Measurements from ENCODE around the gene EIF1. TPM values are rescaled to one million over a fixed set of nuclear protein-coding genes. Genes with fewer than 3 reads are reported as not detected.

The EIF1 gene
- total RNA-seq, 4 donors from 2014 or later: 172 to 458 (median 243) TPM

- Histone ChIP-seq H3K27ac (peak overlapping the region; percentile 34 to 79 (median 67)), H3K9me3 (no peaks in the 10 kb centered on the region), H3K4me3 (peak overlapping the region in 2 of 4 donors; percentile 27), H3K36me3 (no peaks in the 10 kb centered on the region), H3K4me1 (peaks cover 0 to 11% (median 3%) of the 10 kb centered on the region in 4 donors), H3K27me3 (no peaks in the 10 kb centered on the region)
- 28 to 33% methylated on average over 6 of the region's 6 CpGs for WGBS, 2 donors
- DNase-seq (ENCODE audit: low spot score in 2 of 2): no peak
- TF ChIP-seq, protein P1, sequence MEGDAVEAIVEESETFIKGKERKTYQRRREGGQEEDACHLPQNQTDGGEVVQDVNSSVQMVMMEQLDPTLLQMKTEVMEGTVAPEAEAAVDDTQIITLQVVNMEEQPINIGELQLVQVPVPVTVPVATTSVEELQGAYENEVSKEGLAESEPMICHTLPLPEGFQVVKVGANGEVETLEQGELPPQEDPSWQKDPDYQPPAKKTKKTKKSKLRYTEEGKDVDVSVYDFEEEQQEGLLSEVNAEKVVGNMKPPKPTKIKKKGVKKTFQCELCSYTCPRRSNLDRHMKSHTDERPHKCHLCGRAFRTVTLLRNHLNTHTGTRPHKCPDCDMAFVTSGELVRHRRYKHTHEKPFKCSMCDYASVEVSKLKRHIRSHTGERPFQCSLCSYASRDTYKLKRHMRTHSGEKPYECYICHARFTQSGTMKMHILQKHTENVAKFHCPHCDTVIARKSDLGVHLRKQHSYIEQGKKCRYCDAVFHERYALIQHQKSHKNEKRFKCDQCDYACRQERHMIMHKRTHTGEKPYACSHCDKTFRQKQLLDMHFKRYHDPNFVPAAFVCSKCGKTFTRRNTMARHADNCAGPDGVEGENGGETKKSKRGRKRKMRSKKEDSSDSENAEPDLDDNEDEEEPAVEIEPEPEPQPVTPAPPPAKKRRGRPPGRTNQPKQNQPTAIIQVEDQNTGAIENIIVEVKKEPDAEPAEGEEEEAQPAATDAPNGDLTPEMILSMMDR (IDR thresholded peaks at IDR 0.05): peak in 2 of 5 experiments; percentile 5 to 17
- no peak for TF ChIP-seq POLR2A (IDR thresholded peaks at IDR 0.05)
- TF ChIP-seq EP300 (IDR thresholded peaks at IDR 0.05): peak in 1 of 2 donors; percentile 43
Measured at GRCh38 chr17:41678907-41679739, 9.6 kb upstream of the EIF1 start.

GRCh38 chr17:41679740-41680425 lies 8.8 kb upstream of the EIF1 start:
- no peaks in the 10 kb centered on the region for H3K9me3 ChIP-seq
- 63 to 68% methylated on average over 5 of the region's 5 CpGs for WGBS, 2 donors
- no peak overlapping the region for H3K4me3 ChIP-seq
- DNase-seq (ENCODE audit: low spot score in 2 of 2): no peak
- TF ChIP-seq, protein P1 (IDR thresholded peaks at IDR 0.05): no peak
- TF ChIP-seq POLR2A (IDR thresholded peaks at IDR 0.05): no peak
- H3K27me3 ChIP-seq: no peaks in the 10 kb centered on the region
- no peaks in the 10 kb centered on the region for H3K36me3 ChIP-seq
- H3K27ac ChIP-seq: peak overlapping the region in 3 of 4 donors; percentile 67 to 79 (median 67)
- peaks cover 0 to 11% (median 3%) of the 10 kb centered on the region in 4 donors for H3K4me1 ChIP-seq

DNA sequence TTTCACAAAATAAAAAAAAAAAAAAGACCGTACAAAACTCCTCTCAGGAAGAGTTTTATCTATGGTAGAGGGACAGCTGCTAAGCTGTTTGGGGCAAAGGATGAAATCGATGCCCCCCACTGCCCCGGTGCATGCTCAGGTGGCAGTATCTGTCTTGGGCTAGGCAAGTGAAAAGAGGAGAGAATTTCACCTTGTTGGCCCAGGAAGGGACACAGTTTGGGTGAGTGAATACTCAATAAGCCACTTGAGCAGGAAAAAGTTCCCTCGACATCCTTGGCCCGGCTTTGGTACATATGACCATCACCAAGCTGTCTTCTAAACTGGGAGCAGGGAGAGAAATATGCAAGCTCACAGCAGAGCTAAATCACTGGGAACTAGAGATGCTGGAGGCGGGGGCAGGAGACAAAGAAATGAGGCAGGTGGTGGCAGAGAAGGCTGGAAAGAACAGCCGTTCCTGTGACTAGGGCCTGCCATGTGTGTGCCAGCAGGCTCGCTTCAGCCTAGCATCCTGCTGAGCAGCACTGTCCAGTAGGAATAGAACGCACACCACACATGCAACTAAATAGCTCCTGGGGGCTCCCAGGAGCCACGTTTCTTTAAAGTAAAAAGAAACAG lies 8.2 kb upstream of the EIF1 start:
- TF ChIP-seq EP300 (IDR thresholded peaks at IDR 0.05): no peak
- no peak for TF ChIP-seq POLR2A (IDR thresholded peaks at IDR 0.05)
- TF ChIP-seq, protein P1 (IDR thresholded peaks at IDR 0.05): no peak
- Histone ChIP-seq H3K9me3 (no peaks in the 10 kb centered on the region), H3K4me3 (no peak overlapping the region), H3K36me3 (no peaks in the 10 kb centered on the region), H3K27me3 (no peaks in the 10 kb centered on the region), H3K27ac (peak overlapping the region in 2 of 4 donors; percentile 8 to 79), H3K4me1 (peaks cover 0 to 11% (median 3%) of the 10 kb centered on the region in 4 donors)
- WGBS, 2 donors: 76 to 79% methylated on average over 10 of the region's 10 CpGs
- DNase-seq (ENCODE audit: low spot score in 2 of 2): no peak

DNA sequence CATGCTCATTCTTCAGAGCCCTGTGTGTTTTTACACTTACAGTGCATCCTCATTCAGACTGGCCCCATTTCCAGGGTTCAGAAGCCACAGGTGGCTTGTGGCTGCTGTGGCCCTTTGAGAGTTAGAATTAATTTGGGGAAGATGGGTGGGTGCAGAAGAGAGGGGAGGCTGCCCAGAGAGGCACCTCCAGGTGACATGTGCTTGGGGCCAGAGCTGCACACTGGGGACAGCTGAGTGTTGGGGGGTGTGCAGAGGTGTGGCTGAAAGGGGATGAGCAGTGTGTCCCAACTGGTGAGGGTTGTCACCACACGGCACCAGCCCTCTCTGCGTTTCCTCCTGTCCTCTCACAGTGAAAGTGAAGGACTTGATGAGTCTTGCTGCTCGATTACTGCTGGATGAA lies 6.9 kb upstream of the EIF1 start:
- Histone ChIP-seq H3K9me3 (no peaks in the 10 kb centered on the region), H3K4me3 (no peak overlapping the region), H3K27ac (peak overlapping the region in 1 of 4 donors; percentile 73), H3K4me1 (peaks cover 0 to 11% (median 3%) of the 10 kb centered on the region in 4 donors), H3K36me3 (no peaks in the 10 kb centered on the region), H3K27me3 (no peaks in the 10 kb centered on the region)
- DNase-seq (ENCODE audit: low spot score in 2 of 2): no peak
- 88 to 90% methylated on average over 3 of the region's 3 CpGs for WGBS, 2 donors
- TF ChIP-seq EP300 (IDR thresholded peaks at IDR 0.05) (no peak), POLR2A (IDR thresholded peaks at IDR 0.05) (no peak)
- TF ChIP-seq, protein P1 (IDR thresholded peaks at IDR 0.05): no peak

Data from tibial nerve (tissue), 4 donors.